ACC112 (cell line): ENCODE measurements around the gene CCDC9B.

Experiments
- H2AFZ ChIP-seq: fragments of 200-600 bp; sonication (generic); one replicate; pipeline ENCODE4 v1.6.0; 2017; ENCODE audit warnings: antibody characterized with exemption, low read length; ENCODE audit not compliant: unreplicated experiment
- H3K27ac ChIP-seq: fragments of 200-600 bp; sonication (generic); 2 replicates; pipeline ENCODE4 v1.5.1; 2014; ENCODE audit warnings: low read depth, mild to moderate bottlenecking, antibody characterized with exemption, low read length, moderate library complexity
- H3K27me3 ChIP-seq: fragments of 200-600 bp; sonication (generic); 2 replicates; pipeline ENCODE4 v1.6.1; 2014; ENCODE audit warnings: mild to moderate bottlenecking, antibody characterized with exemption, low read length, moderate library complexity, mixed read lengths; ENCODE audit not compliant: insufficient read depth
- H3K36me3 ChIP-seq: fragments of 200-600 bp; sonication (generic); 2 replicates; pipeline ENCODE4 v1.6.1; 2016; ENCODE audit warnings: mild to moderate bottlenecking, antibody characterized with exemption, low read length, moderate library complexity, mixed read lengths; ENCODE audit not compliant: insufficient read depth
- H3K4me1 ChIP-seq: fragments of 200-600 bp; sonication (generic); one replicate; pipeline ENCODE4 v1.6.1; 2016; ENCODE audit warnings: low read length, mixed read lengths; ENCODE audit not compliant: insufficient read depth, unreplicated experiment, control insufficient read depth
- H3K4me3 ChIP-seq: fragments of 200-600 bp; sonication (generic); 2 replicates; pipeline ENCODE4 v1.5.1; 2014; ENCODE audit warnings: mild to moderate bottlenecking, low read depth, low read length
- H3K79me2 ChIP-seq: fragments of 200-600 bp; sonication (generic); one replicate; pipeline ENCODE4 v1.6.0; 2016; ENCODE audit warnings: low read length; ENCODE audit not compliant: control insufficient read depth, unreplicated experiment, insufficient read depth

The CCDC9B gene

GRCh38 chr15:40364251-40364650, 23.5 kb upstream of the CCDC9B start:
- peaks cover 5% of the 10 kb centered on the region for H3K4me1 ChIP-seq
- no peaks in the 10 kb centered on the region for H3K27me3 ChIP-seq
- H2AFZ ChIP-seq: no peak overlapping the region
- H3K79me2 ChIP-seq: peaks cover 3% of the 10 kb centered on the region
- H3K27ac ChIP-seq: no peak overlapping the region
- no peaks in the 10 kb centered on the region for H3K36me3 ChIP-seq
- H3K4me3 ChIP-seq: no peak overlapping the region

- Histone ChIP-seq H2AFZ (no peak overlapping the region), H3K4me3 (no peak overlapping the region), H3K79me2 (no peaks in the 10 kb centered on the region), H3K27ac (no peak overlapping the region), H3K36me3 (no peaks in the 10 kb centered on the region), H3K4me1 (peaks cover 10% of the 10 kb centered on the region), H3K27me3 (peaks cover 3% of the 10 kb centered on the region; the same call in 1 of the 2 replicates)
These were observed 22.9 kb upstream of the CCDC9B start for GRCh38 chr15:40363611-40364010.

- Histone ChIP-seq H3K79me2 (no peaks in the 10 kb centered on the region), H3K36me3 (no peaks in the 10 kb centered on the region), H3K27me3 (peaks cover 4% of the 10 kb centered on the region; the same call in 1 of the 2 replicates), H2AFZ (no peak overlapping the region), H3K27ac (no peak overlapping the region), H3K4me3 (no peak overlapping the region), H3K4me1 (peaks cover 9% of the 10 kb centered on the region)
These were observed 20.9 kb upstream of the CCDC9B start for GRCh38 chr15:40361640-40362039.

- Histone ChIP-seq H3K27ac (no peak overlapping the region), H3K4me3 (no peak overlapping the region), H3K4me1 (peaks cover 9% of the 10 kb centered on the region), H3K27me3 (peaks cover 4% of the 10 kb centered on the region; the same call in 1 of the 2 replicates), H3K79me2 (no peaks in the 10 kb centered on the region), H2AFZ (no peak overlapping the region), H3K36me3 (no peaks in the 10 kb centered on the region)
These were observed 19.3 kb upstream of the CCDC9B start for GRCh38 chr15:40360015-40360414.

- Histone ChIP-seq H3K36me3 (no peaks in the 10 kb centered on the region), H2AFZ (no peak overlapping the region), H3K4me1 (peaks cover 9% of the 10 kb centered on the region), H3K4me3 (peak overlapping the region; percentile 74), H3K27me3 (peaks cover 4% of the 10 kb centered on the region; the same call in 1 of the 2 replicates), H3K79me2 (no peaks in the 10 kb centered on the region), H3K27ac (no peak overlapping the region)
These were observed 18.0 kb upstream of the CCDC9B start for GRCh38 chr15:40358471-40359353.

- peaks cover 9% of the 10 kb centered on the region for H3K4me1 ChIP-seq
- H3K4me3 ChIP-seq: peak within 1 kb of the TSS; percentile 74
- no peak within 1 kb of the TSS for H3K27ac ChIP-seq
- peak within 1 kb of the TSS; percentile 39 for H2AFZ ChIP-seq
- peaks cover 4% of the 10 kb centered on the region; the same call in 1 of the 2 replicates for H3K27me3 ChIP-seq
- no peaks in the 10 kb centered on the region for H3K36me3 ChIP-seq
- H3K79me2 ChIP-seq: no peaks in the 10 kb centered on the region
These were observed 17.2 kb upstream of the CCDC9B start, which contains the start of gene DISP2 for GRCh38 chr15:40357723-40358470. Gene DISP2 (plus strand): TSS chr15:40358219. CDS start chr15:40358322, 103 bp downstream.

- peak overlapping the region; percentile 74 for H3K4me3 ChIP-seq
- H3K79me2 ChIP-seq: no peaks in the 10 kb centered on the region
- H2AFZ ChIP-seq: no peak overlapping the region
- H3K27ac ChIP-seq: no peak overlapping the region
- peaks cover 9% of the 10 kb centered on the region for H3K4me1 ChIP-seq
- no peaks in the 10 kb centered on the region for H3K36me3 ChIP-seq
- peaks cover 4% of the 10 kb centered on the region; the same call in 1 of the 2 replicates for H3K27me3 ChIP-seq
These were observed 16.5 kb upstream of the CCDC9B start for GRCh38 chr15:40357246-40357645.

GRCh38 chr15:40355976-40356585, 15.3 kb upstream of the CCDC9B start:
- no peak overlapping the region for H2AFZ ChIP-seq
- H3K79me2 ChIP-seq: no peaks in the 10 kb centered on the region
- no peak overlapping the region for H3K4me3 ChIP-seq
- peaks cover 4% of the 10 kb centered on the region; the same call in 1 of the 2 replicates for H3K27me3 ChIP-seq
- no peaks in the 10 kb centered on the region for H3K36me3 ChIP-seq
- H3K4me1 ChIP-seq: peaks cover 9% of the 10 kb centered on the region
- H3K27ac ChIP-seq: no peak overlapping the region

- no peaks in the 10 kb centered on the region for H3K36me3 ChIP-seq
- H3K4me3 ChIP-seq: no peak overlapping the region
- no peaks in the 10 kb centered on the region for H3K79me2 ChIP-seq
- H3K4me1 ChIP-seq: peaks cover 9% of the 10 kb centered on the region
- peaks cover 4% of the 10 kb centered on the region; the same call in 1 of the 2 replicates for H3K27me3 ChIP-seq
- H3K27ac ChIP-seq: no peak overlapping the region
- no peak overlapping the region for H2AFZ ChIP-seq
These were observed 13.9 kb upstream of the CCDC9B start for GRCh38 chr15:40354408-40355171.

GRCh38 chr15:40353697-40354096, 13.0 kb upstream of the CCDC9B start:
- no peak overlapping the region for H2AFZ ChIP-seq
- H3K79me2 ChIP-seq: no peaks in the 10 kb centered on the region
- peaks cover 2% of the 10 kb centered on the region; the same call in 1 of the 2 replicates for H3K27me3 ChIP-seq
- H3K4me3 ChIP-seq: no peak overlapping the region
- no peak overlapping the region for H3K27ac ChIP-seq
- peaks cover 4% of the 10 kb centered on the region for H3K4me1 ChIP-seq
- no peaks in the 10 kb centered on the region for H3K36me3 ChIP-seq
